Measurements from ENCODE around the gene ALAS2.
A peak's percentile ranks its signal among the peaks of the same experiment; 100 is the strongest.

ALAS2 gene

GRCh38 chrX:55041514-55041913 is 10.7 kb upstream of the ALAS2 start:
- TF ChIP-seq CTCF (IDR thresholded peaks at IDR 0.05; ENCODE audit: insufficient read depth, low read depth, low read length, missing control alignments): no peak
- H3K4me3 ChIP-seq (ENCODE audit: low read length): no peak overlapping the region
- DNase-seq (ENCODE audit: low read depth): no peak

GRCh38 chrX:55039471-55039870 is 8.7 kb upstream of the ALAS2 start:
- TF ChIP-seq CTCF (IDR thresholded peaks at IDR 0.05; ENCODE audit: insufficient read depth, low read depth, low read length, missing control alignments): no peak
- peak; percentile 32 for DNase-seq (ENCODE audit: low read depth)

GRCh38 chrX:55033429-55033828 is 2.7 kb upstream of the ALAS2 start:
- no peak for DNase-seq (ENCODE audit: low read depth)
- H3K4me3 ChIP-seq (ENCODE audit: low read length): no peak overlapping the region
- TF ChIP-seq CTCF (IDR thresholded peaks at IDR 0.05; ENCODE audit: insufficient read depth, low read depth, low read length, missing control alignments): no peak

More at GRCh38 chrX:55039471-55039870, 8.7 kb upstream of the ALAS2 start:
- no peak overlapping the region for H3K4me3 ChIP-seq (ENCODE audit: low read length)

- no peak for DNase-seq (ENCODE audit: low read depth)
These were observed 1.5 kb downstream of the ALAS2 start for GRCh38 chrX:55029291-55029690.

GRCh38 chrX:55028611-55029010 is 2.2 kb downstream of the ALAS2 start:
- no peak for DNase-seq (ENCODE audit: low read depth)
- no peak for TF ChIP-seq CTCF (IDR thresholded peaks at IDR 0.05; ENCODE audit: insufficient read depth, low read depth, low read length, missing control alignments)

More at GRCh38 chrX:55029291-55029690, 1.5 kb downstream of the ALAS2 start:
- H3K4me3 ChIP-seq (ENCODE audit: low read length): no peak overlapping the region
- no peak for TF ChIP-seq CTCF (IDR thresholded peaks at IDR 0.05; ENCODE audit: insufficient read depth, low read depth, low read length, missing control alignments)

GRCh38 chrX:55028040-55028439 is 2.7 kb downstream of the ALAS2 start:
- TF ChIP-seq CTCF (IDR thresholded peaks at IDR 0.05; ENCODE audit: insufficient read depth, low read depth, low read length, missing control alignments): no peak
- no peak for DNase-seq (ENCODE audit: low read depth)
- H3K4me3 ChIP-seq (ENCODE audit: low read length): no peak overlapping the region

More at GRCh38 chrX:55028611-55029010, 2.2 kb downstream of the ALAS2 start:
- no peak overlapping the region for H3K4me3 ChIP-seq (ENCODE audit: low read length)

GRCh38 chrX:55026840-55027239 is 3.9 kb downstream of the ALAS2 start:
- no peak for TF ChIP-seq CTCF (IDR thresholded peaks at IDR 0.05; ENCODE audit: insufficient read depth, low read depth, low read length, missing control alignments)
- H3K4me3 ChIP-seq (ENCODE audit: low read length): no peak overlapping the region
- no peak for DNase-seq (ENCODE audit: low read depth)
